GM13976 (cell line): ENCODE data around the gene FERMT3.

Experiments
- DNase-seq: peaks from one replicate; pipeline ENCODE4 v3.0.0; 2012; ENCODE audit warnings: low spot score
- CTCF ChIP-seq: IDR thresholded peaks from 2 replicates; pipeline ENCODE4 v1.5.1; 2012; ENCODE audit warnings: borderline replicate concordance, mild to moderate bottlenecking; ENCODE audit not compliant: insufficient read depth; ENCODE audit errors: extremely low read depth, missing control alignments, control extremely low read depth
- in situ Hi-C: fragments of 300-500 bp; cut with MboI; formaldehyde crosslinking; loops from one replicate; pipeline ENCODE4 v1.12.0; 2022; ENCODE audit warnings: low sequenced_read_pairs, mixed read lengths, inconsistent platforms; ENCODE audit not compliant: unreplicated experiment

FERMT3 gene

GRCh38 chr11:64263021-64263946 is 56.8 kb downstream of the FERMT3 start:
- TF ChIP-seq CTCF, result no peak
- in situ Hi-C loops, result no loop called here
- no peak for DNase-seq

- in situ Hi-C loops, result no loop called here
- no peak for DNase-seq
- TF ChIP-seq CTCF, result no peak
These were observed 57.4 kb downstream of the FERMT3 start for GRCh38 chr11:64263947-64264317.

GRCh38 chr11:64264371-64264852 is 57.9 kb downstream of the FERMT3 start:
- in situ Hi-C loops, result no loop called here
- no peak for TF ChIP-seq CTCF
- no peak for DNase-seq

- in situ Hi-C loops, result no loop called here
- no peak for TF ChIP-seq CTCF
- no peak for DNase-seq
These were observed 58.9 kb downstream of the FERMT3 start for GRCh38 chr11:64265176-64266160.

- in situ Hi-C loops, result no loop called here
- no peak for DNase-seq
- no peak for TF ChIP-seq CTCF
These were observed 59.8 kb downstream of the FERMT3 start for GRCh38 chr11:64266339-64266738.

GRCh38 chr11:64267207-64267945 is 60.9 kb downstream of the FERMT3 start:
- in situ Hi-C loops, result no loop called here
- no peak for TF ChIP-seq CTCF

More at GRCh38 chr11:64267207-64267945, 60.9 kb downstream of the FERMT3 start:
- no peak for DNase-seq
